Chondrocyte (in vitro differentiated cells): ENCODE results near the gene VIL1. TPM values are rescaled to one million over a fixed set of nuclear protein-coding genes. Genes with fewer than 3 reads are reported as not detected.

Experiments
- DNase-seq: peaks from one replicate; pipeline ENCODE4 v3.0.0; 2021; ENCODE audit warnings: mixed read lengths, low spot score
- H3K27ac Mint-ChIP-seq: one replicate; pipeline ENCODE4 v1.8.0; 2021; ENCODE audit warnings: mild to moderate bottlenecking, moderate library complexity, mixed read lengths; ENCODE audit not compliant: unreplicated experiment
- H3K27me3 Mint-ChIP-seq: 2 replicates; pipeline ENCODE4 v1.8.0; 2021; ENCODE audit warnings: low read depth, mixed read lengths
- H3K36me3 Mint-ChIP-seq: 2 replicates; pipeline ENCODE4 v1.8.0; 2021; ENCODE audit warnings: low read depth, mixed read lengths
- H3K4me1 Mint-ChIP-seq: 2 replicates; pipeline ENCODE4 v1.8.0; 2021; ENCODE audit warnings: low read depth, mild to moderate bottlenecking, mixed read lengths
- H3K4me3 Mint-ChIP-seq: one replicate; pipeline ENCODE4 v1.8.0; 2021; ENCODE audit warnings: mild to moderate bottlenecking, moderate library complexity, mixed read lengths; ENCODE audit not compliant: unreplicated experiment
- H3K9me3 Mint-ChIP-seq: 2 replicates; pipeline ENCODE4 v1.8.0; 2021; ENCODE audit warnings: low read depth, mixed read lengths
- CTCF ChIP-seq: fragments of 200-600 bp; sonication (generic); IDR thresholded peaks from 2 replicates; pipeline ENCODE4 v1.5.0; 2021; ENCODE audit warnings: antibody characterized with exemption, mild to moderate bottlenecking, moderate library complexity
- long read RNA-seq: library from polyadenylated mRNA; stranded (forward); transcript quantifications from one replicate; pipeline ENCODE4 v2.0.0, GENCODE V29; 2021
- total RNA-seq: library from RNA; stranded (reverse); gene quantifications from 3 replicates; pipeline ENCODE4 v1.2.1, GENCODE V29; 2021

The VIL1 gene
- not detected in 3 replicates for total RNA-seq
- long read RNA-seq = 0 reads

GRCh38 chr2:218418717-218419458, at the start of gene VIL1:
TSS of gene VIL1 (plus strand) at chr2:218419123. CDS start at chr2:218423779, 4,656 bp downstream.
- no peak for DNase-seq
- H3K4me1 Mint-ChIP-seq = no peaks in the 10 kb centered on the region
- no peaks in the 10 kb centered on the region for H3K36me3 Mint-ChIP-seq
- no peak for TF ChIP-seq CTCF
- H3K4me3 Mint-ChIP-seq = no peak within 1 kb of the TSS
- H3K27ac Mint-ChIP-seq = no peak within 1 kb of the TSS
- H3K9me3 Mint-ChIP-seq = no peaks in the 10 kb centered on the region
- no peaks in the 10 kb centered on the region for H3K27me3 Mint-ChIP-seq

GRCh38 chr2:218369330-218369729, 49.6 kb upstream of the VIL1 start:
- Mint-ChIP-seq H3K9me3 (no peaks in the 10 kb centered on the region), H3K36me3 (no peaks in the 10 kb centered on the region), H3K4me1 (peaks cover 10% of the 10 kb centered on the region), H3K4me3 (no peak overlapping the region), H3K27me3 (no peaks in the 10 kb centered on the region), H3K27ac (no peak overlapping the region)
- DNase-seq = no peak
- no peak for TF ChIP-seq CTCF

GRCh38 chr2:218370410-218371063, 48.4 kb upstream of the VIL1 start:
- H3K4me1 Mint-ChIP-seq = peaks cover 15% of the 10 kb centered on the region
- no peaks in the 10 kb centered on the region for H3K9me3 Mint-ChIP-seq
- peak overlapping the region; percentile 71 for H3K27ac Mint-ChIP-seq
- H3K36me3 Mint-ChIP-seq = no peaks in the 10 kb centered on the region
- H3K4me3 Mint-ChIP-seq = no peak overlapping the region
- H3K27me3 Mint-ChIP-seq = no peaks in the 10 kb centered on the region
- DNase-seq = no peak
- TF ChIP-seq CTCF = no peak

GRCh38 chr2:218371983-218372350, 47.0 kb upstream of the VIL1 start:
- no peak for DNase-seq
- Mint-ChIP-seq H3K27me3 (no peaks in the 10 kb centered on the region), H3K4me3 (no peak overlapping the region), H3K36me3 (no peaks in the 10 kb centered on the region), H3K27ac (no peak overlapping the region), H3K9me3 (no peaks in the 10 kb centered on the region), H3K4me1 (peaks cover 15% of the 10 kb centered on the region)
- TF ChIP-seq CTCF = no peak

GRCh38 chr2:218374795-218375194, 44.1 kb upstream of the VIL1 start:
- Mint-ChIP-seq H3K4me3 (no peak overlapping the region), H3K4me1 (peaks cover 12% of the 10 kb centered on the region), H3K36me3 (no peaks in the 10 kb centered on the region), H3K27ac (no peak overlapping the region), H3K9me3 (no peaks in the 10 kb centered on the region), H3K27me3 (no peaks in the 10 kb centered on the region)
- no peak for TF ChIP-seq CTCF
- no peak for DNase-seq
